Measurements from ENCODE around the gene SYT3. TPM values are rescaled to one million over a fixed set of nuclear protein-coding genes. Genes with fewer than 3 reads are reported as not detected.

The SYT3 gene
- total RNA-seq, 1 donor from 2014 or later = not detected

GRCh38 chr19:50661766-50662650, 22.3 kb upstream of the SYT3 start:
- intact Hi-C loops (cut with micrococcal nuclease) = no loop called here

DNA sequence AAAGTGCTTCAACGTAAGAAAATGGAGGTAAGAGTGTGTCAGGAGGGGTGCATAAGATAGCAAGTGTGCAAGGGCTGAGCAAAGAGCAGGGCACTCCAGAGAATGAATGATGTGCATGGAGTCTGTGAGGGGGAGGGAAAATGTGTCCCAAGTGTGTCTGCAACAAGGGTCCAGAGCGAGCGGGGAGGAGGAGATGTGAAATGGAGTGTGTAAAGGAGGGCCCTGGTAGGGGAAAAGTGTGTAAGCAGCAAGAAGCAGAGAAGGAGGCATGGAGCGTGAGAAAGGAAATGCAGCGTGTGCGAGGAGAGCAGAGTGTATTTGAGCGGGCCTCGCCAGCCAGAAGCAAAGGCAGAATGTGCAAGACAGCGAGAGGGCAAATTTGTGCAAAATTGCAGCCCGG, 21.3 kb upstream of the SYT3 start:
- intact Hi-C loops (cut with micrococcal nuclease) = no loop called here

DNA sequence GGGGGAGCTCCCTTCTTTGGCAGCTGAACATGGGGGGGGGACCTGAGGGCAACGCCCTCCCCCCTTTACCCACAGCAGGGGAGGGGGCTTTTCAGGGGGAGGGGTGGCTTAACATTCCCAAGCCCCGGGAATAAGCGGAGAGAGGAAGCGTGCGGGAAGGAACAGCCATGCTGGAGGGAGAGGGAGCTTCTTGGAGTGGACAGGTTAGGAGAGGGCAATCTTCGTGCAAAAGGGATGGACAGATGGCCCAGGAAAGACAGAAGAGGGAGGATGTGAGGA, 20.3 kb upstream of the SYT3 start:
- intact Hi-C loops (cut with micrococcal nuclease) = no loop called here

- intact Hi-C loops (cut with micrococcal nuclease) = loop anchor here (2.0 kb wide), 1 partner anchor 65 kb away; no protein-coding TSS in a partner anchor
Observed at GRCh38 chr19:50659318-50660087, 19.8 kb upstream of the SYT3 start.

DNA sequence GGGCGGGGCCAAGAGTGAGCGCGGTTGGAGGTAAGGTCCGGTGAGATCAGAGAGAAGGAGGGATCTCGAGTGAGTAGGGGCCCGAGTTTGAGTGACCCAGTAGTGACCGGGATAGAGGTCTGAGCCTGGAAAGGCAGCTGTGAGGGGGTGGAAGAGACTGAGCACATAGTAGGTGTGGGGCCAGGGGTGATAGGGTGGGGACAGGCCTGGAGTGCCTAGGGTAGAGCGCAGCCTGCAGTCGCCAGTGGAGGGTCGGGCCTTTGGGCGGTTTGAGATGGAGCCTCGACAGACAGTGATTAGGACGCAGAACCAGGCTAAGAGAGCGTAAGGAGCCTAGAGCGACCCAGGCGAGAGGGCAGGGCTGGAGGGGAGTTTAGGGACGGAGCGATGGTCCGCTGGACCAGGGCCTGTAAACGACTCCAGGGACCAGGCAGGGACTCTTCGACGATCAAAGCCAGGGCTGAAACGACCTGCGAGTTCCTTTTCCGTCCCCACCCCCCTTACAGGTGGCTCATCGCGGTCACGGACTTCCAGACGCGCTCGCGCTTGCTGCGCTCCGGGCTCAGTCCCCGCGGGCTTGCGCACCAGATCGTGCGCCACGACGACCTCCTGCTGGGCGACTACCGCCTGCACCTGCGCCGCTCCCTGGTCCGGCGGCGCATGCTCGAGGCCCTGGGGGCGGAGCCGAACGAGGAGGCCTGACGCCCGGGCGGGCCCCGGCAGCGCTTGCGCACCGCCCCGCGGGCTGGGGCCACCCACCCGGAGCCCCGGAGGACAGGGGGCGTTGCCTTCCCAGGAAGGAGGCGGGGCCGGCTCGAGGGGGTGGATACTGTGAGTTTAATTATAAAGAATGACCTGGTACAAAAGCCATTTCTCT, 19.0 kb upstream of the SYT3 start:
- intact Hi-C loops (cut with micrococcal nuclease) = loop anchor here (2.0 kb wide), 1 partner anchor 66 kb away; no protein-coding TSS in a partner anchor

DNA sequence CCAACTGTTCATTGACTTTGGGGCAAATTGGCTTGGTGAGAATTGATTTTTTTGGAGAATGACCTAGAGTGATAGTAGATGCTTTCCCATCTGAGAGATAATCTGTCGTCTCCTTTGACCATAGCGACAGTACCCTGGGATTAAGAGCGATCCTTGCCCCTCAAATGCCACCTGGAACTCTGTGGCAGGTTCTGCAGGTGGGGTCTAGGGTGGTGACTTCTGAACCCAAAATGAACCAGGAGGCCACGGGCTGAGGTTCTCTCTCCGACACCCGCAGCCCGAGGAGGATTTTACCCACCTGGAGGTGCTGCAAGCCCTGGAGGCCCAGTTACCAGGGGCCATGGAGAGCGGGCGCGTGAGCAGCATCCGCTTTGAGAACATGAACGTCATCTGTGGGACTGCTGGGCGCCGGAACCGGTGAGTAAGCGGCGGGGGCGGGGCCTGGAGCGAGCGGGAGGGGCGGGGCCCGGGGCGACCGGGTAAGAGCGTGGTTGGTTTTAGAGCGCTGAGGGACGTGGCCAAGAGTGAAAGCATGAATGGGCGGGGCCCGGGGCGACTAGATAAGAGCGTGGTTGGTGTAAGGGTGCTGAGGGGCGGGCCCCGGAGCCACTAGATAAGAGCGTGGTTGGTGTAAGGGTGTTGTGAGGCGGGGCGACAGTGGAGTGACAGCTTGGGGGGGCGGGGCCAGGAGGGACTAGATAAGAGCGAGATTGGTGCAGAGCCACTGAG, 18.2 kb upstream of the SYT3 start:
- intact Hi-C loops (cut with micrococcal nuclease) = loop anchor here (2.0 kb wide), 1 partner anchor 67 kb away; no protein-coding TSS in a partner anchor

DNA sequence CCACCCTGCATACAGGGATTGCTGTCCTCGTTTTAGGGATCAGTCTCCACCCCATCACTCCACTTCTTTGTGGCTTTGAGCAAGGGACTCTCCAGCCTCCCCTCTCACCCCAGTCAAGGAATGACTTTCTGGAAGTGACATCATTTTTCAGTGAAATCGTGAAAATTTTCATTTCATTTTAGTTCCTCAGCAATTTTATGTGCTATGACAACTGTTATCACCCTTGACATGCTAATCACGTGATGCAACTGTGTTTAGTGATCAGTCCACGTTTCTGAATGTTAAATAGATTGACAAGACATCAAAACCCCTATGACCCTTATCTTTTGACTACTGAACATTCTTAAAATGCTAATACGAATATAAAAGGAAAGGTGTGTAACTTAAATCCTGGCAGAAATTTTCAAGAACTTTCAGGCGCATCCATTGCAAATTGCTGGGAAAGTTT, 17.6 kb upstream of the SYT3 start:
- intact Hi-C loops (cut with micrococcal nuclease) = no loop called here

GRCh38 chr19:50654882-50655281, 15.2 kb upstream of the SYT3 start:
- intact Hi-C loops (cut with micrococcal nuclease) = no loop called here

- intact Hi-C loops (cut with micrococcal nuclease) = no loop called here
Observed at GRCh38 chr19:50652722-50653121, 13.0 kb upstream of the SYT3 start.

DNA sequence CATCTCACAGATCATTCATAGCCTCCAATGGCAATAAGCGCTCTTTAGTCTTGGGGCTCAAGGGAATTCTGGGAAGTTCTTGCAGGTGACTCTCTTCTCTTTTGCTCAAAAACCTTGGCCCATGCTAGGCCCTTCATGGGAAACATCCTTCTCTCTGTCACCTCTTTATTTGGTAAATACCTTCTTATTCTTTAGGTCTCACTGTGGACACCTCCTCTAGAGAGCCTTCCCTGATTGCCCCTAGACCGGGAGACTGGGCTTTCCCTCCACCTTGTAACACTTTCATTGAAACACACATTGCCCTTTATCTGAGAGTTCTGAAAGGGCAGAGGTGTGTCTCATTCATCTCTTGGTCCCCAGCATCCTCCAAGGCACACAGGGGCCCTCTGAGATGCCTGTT, 11.5 kb upstream of the SYT3 start:
- intact Hi-C loops (cut with micrococcal nuclease) = no loop called here

DNA sequence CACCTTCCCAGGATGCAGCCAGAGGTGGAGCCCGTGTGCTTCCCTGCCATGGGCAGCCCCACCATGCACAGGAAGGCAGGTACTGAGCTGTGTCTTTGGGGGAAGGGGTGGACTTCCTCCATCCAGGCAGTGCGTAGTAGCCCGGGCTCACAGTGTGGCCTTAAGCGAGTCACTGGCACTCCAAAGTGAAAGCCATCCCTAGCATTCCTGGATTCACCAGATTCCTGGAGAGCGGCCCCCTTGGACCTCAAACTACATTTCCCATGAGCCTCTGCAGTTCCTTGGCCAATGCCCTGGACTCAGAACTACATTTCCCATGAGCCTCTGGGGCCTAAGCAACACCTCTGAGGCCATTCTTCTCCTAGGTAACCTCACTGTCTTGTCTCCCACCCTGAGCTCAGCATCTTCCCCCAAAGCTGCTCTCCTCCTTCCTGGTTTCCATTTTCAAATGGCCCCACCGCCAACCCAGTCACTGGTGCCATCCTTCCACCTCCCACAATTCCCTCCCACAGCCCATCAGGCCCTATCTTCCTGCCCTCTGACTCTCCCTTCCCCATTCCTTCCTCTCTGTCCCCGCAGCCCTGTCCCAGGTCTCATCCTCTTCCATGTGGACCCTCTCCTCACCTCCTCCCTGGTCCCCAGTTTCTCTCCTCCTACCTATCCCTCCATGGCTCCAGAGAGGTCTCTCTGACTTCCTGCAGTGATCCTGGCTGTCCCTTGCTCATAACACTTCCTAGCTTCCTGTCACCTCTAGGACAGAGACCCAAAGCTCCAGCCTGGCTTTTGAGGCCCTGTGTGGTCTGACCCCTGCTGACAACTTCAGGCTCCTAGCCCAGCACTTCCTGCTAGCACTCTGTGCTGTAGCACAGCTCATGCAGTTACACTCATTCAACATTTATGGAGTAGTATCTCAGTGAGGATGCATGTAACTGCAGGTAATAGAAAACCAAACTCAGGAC, 10.0 kb upstream of the SYT3 start, which contains the start of gene C19orf81:
TSS of gene C19orf81 (plus strand) at position 13 of the 959 bp plus-strand sequence. CDS start at position 13, 0 bp downstream.
- intact Hi-C loops (cut with micrococcal nuclease) = no loop called here

- intact Hi-C loops (cut with micrococcal nuclease) = no loop called here
Observed at GRCh38 chr19:50648659-50649058, 9.0 kb upstream of the SYT3 start.

DNA sequence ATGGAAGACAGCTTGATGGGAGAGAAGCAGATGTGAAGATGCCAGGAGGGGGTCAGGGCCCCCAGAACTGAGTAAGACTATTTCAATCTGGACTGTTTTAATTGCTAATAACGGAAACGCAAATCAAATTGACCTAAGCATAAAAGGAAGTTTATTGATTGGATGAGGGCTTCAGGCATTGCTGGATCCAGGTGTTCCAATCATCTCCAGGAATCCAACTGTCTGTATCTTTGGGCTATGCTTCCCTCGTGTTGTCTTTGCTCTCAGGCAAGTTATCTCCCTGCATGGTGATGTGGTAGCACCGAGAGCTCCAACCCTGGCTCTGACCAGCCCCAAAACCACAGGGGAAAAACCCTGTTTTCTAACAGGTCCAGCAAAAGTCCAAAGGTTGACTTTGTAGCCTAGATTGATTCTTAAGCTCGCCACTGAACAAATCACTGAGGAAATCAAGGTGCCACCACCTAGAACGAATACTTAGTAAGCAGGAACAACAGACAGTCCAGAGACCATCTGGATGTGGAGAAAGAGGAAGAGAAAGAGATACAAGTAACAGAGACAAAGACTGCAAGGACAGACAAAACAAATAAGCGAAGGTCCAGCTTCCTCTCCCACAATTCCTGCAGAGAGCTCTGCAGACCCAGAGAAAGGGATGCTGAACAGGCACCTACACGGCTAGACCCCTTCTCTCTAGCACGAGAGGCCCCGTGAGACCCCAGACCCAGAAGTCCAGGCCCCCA, 8.4 kb upstream of the SYT3 start:
- intact Hi-C loops (cut with micrococcal nuclease) = no loop called here

DNA sequence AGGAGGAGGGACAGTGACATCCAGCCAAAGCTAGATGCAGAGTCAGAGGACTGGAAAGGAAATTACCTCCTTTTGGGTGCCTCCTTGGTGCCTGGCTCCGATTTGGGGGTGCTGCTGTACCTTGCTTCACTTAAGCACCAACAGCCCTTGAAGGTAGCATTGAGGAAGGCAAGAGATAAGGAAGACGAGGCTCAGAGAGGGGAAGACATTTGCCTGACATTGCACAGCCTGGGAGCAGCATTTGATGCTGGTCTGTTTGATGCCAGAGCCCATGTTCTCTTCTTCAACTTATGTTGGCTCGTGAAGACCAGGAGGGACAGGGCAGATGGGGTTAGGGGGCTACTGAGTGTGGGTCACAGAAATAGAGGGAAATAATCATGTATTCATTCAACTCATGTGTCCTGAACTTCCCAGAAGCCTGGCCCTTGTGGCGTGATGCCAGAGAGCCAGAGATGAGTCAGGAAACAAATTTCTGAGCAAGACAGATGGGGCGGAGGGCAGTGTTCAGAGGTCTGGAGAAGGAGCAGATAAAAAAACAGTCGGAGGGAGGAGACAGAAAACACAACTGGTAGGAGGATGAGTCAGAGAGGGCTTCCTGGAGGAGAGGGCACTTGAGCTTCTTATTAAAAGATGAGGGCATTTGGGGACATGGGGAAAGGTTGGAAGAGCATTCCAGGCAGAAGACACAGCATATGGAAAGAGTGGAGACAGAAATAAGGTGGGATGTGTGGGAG, 6.6 kb upstream of the SYT3 start:
- intact Hi-C loops (cut with micrococcal nuclease) = no loop called here

DNA sequence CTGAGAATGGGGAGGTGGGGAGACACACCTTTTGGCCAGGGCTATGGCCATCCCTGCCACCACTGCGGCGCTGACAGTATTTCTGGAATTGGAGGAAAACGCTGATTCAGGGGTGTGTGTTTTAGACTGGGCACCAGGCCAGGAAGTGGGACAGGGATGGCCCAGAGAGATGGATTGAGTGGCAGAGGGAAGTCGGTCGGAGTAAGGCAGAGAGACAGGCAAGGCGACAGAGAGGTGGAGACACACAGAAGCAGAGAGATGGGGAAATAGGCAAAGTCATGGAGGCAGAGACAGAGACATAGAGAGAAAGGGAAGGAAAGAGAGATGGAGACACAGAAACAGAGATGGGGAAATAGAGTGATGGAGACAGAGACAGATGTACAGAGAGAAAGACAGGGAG, 5.4 kb upstream of the SYT3 start:
- intact Hi-C loops (cut with micrococcal nuclease) = no loop called here

DNA sequence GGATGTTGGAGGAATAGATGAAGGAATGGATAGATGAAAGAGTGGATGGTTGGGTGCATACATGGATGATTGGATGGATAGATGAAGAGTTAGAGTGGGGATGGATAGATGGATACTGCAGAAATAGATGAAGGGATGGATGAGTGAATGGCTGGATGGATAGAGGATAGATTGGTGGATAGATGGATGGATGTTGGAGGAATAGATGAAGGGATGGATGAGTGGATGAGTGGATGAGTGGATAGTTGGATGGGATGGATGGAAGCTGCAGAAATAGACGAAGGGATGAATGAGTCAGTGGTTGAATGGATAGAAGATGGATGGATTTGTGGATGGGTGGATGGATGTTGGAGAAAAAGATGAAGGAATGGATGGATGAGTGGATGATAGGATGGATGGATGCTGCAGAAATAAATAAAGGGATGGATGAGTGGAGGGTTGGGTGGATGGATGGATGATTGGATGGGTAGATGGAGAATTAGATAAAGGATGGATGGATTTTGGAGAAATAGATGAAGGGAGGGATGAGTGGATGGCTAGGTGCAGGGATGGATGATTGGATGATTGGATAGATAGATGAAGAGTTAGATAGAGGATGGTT, 4.7 kb upstream of the SYT3 start:
- intact Hi-C loops (cut with micrococcal nuclease) = no loop called here

GRCh38 chr19:50640368-50640767, 687 bp upstream of the SYT3 start:
- intact Hi-C loops (cut with micrococcal nuclease) = no loop called here

DNA sequence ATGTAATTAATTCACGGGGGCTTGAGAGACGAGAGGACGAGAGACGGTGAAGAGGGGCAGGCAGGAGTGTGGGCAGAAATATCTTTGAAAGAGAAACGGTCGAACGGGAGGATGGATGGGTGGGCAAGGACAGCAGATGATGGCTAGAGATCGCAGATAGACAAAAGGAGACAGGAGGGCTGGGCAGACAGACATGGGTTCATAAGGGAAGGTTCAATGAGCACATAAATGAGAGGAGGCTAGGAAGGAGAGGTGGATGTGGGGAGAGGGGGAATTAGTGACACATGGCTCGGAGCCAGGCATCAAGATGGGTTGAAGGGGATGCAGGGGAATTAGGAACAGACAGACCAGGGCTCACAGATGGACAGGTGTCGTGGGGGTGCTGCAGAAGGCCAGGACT, 1.1 kb downstream of the SYT3 start:
- intact Hi-C loops (cut with micrococcal nuclease) = no loop called here

Measured in T-helper 2 cell treated with Interferon-gamma antibody and Interleukin-4, amounts not matched to agents 100 ng/mL and 5 ng/mL, for 36 hours (primary cell).